C1 segment of cervical spinal cord (tissue), 14 donors: ENCODE data around the gene APEH.

Experiments
- DNase-seq, 14 donors: peaks; one replicate each; lab custom pipeline; 2025; lab: John Stamatoyannopoulos, UW

APEH gene

DNA sequence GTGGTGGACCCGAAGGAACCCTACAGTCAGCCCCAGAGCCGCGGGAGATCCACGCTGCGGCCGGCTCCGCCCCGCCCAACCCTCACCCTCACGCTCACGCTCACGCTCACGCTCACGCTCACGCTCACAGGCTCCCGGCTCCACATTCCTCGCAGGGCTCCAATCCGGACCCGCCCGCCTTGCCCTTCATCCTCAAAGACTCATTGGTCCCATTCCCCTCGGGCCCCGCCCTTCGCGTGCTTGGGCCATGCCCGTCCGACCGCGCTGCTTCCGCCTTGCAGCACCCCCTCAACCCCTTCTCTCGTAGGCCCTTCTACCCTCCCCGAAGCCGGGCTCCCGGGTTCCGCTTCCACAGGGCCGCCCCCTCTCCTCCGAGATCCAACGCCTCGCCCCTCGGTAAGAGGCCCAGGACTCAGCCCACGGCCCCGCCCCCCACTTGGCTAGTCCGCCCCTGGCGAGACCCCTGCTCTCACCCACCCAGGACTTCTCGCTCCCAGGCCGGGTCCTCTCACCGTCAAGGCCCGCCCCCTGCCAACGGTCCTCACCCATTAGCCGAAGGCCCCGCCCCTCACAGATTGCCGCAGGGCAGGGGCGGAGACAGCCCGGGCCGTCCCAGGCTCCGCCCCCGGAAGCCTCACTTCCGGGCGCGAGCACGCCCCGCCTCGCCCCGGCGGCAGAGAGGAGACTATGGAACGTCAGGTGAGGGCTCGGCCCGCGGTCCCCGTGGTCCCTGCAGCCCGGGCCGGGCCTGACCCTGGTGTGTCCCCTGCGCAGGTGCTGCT, at the start of gene APEH:
Gene APEH, plus strand, starts transcription at position 637 of the 782 bp plus-strand sequence. Its CDS starts 51 bp downstream, at position 688.
- DNase-seq = no peak

DNA sequence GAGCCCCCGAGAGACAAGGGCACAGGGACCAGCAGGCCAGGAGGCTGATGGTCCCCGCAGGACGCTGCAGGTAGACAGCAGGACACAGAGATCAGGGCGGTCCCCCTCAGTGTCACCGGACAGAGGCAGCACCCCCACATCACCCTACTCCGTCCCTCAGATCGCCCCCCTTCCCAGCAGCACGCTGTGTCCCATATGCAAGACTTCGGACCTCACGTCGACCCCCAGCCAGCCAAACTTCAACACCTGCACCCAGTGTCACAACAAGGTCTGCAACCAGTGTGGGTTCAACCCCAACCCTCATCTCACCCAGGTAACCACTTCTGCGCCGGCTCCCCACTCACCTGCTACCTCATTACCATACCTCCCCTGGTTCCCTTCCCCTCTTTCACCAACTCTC, 49.1 kb upstream of the APEH start:
- no peak for DNase-seq

DNA sequence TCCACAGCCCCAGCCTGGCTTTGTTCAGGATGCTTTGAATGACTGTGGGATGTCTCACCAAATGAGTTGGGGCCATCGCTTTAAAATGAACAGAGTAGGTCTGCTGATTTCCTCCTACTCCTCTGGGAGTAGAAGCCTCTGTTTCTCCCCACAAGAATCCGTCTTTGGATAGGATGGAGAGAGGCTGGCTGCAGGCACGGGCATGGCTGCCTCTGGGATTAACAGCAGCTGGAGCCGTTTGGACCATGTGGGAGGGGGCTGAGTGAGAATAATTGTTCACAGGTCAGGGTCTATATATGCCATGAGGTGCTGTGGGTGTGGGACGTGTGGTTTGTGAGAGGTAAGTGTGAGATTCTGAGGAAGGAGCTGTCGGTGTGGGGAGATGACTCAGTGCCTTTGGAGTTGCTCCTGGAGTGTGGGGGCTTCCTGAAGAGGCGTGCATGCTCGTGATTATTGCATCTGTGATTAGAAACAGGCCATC, 48.0 kb upstream of the APEH start:
- no peak for DNase-seq

DNA sequence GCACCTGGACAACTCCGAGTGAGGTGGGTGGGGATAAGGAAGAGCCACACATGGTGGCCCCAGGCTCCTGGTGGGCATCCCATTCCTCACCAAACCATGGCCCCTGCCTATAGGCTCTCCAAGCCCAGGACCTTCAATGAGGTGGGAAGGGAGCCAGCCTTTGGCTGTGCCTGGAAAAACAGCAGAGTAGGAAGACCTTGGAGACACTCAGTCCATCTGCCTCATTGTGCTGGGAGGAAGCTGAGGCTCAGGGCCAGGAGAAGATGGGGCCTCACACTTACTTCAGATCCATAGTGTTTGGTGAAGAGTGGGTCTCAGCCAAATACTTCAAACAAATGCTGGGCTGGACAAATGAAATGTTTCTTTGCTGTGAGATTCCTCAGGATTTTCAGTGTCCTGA, 47.4 kb upstream of the APEH start:
- peak in 1 of 14 donors; percentile 77 for DNase-seq

DNA sequence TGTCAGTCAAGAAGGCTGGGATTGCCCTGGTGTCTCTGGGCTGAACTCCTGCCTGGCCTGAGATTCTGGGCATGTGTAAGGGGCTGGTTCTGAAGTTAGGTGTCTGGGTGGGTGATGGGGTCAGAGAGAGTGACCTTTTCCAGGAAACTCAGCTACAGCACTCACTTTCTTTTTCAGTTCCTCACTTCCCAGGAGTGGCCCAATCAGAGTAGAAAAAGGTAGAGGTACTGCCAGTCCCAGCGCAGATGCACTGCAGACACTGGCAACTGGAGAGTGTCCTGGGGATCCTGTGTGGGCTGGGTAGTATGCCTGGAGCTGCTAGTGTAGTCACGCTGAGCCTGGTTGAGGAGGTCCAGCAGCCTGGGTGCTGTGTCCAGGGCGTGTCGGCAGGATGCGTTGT, 46.5 kb upstream of the APEH start:
- no peak for DNase-seq

DNA sequence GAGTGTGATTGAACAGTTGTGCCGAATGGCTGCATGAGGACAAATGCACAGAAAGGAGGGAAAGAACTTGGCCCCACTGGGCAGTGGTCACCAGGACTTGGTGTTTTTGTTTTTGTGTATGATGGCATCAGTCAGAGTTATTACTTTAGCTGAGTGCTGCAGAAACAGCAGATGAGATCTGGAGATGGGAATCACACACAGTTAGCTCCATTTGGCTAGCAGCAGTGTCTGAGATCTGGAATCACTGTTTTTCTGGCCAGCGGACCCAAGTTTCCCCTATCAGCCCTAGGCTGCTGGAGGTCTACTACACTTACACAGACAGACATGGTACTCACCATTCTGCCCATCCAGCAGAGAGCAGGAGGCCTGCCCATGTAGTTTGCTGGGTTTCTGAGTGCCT, 45.9 kb upstream of the APEH start:
- peak in 1 of 14 donors; percentile 15 for DNase-seq

DNA sequence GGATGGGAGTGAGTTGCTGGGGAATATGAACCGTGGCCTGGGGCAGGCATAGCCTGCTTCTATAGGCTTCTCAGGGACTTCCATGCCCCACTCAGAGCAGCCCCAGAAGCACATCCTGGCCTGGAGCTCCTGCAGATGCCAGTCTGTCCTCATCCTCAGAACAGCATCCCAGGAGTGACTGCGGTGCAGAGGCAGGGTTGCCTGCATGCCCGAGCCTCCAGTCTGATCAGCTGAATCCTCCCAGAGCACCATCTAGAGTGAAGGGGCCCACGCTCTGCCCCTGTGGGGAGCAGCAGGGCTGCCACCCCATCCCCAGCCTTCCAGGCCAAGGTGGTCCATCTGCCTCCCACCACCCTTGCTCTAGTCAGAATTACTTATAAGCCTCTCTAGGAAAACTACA, 44.7 kb upstream of the APEH start:
- peak in 1 of 14 donors; percentile 72 for DNase-seq

DNA sequence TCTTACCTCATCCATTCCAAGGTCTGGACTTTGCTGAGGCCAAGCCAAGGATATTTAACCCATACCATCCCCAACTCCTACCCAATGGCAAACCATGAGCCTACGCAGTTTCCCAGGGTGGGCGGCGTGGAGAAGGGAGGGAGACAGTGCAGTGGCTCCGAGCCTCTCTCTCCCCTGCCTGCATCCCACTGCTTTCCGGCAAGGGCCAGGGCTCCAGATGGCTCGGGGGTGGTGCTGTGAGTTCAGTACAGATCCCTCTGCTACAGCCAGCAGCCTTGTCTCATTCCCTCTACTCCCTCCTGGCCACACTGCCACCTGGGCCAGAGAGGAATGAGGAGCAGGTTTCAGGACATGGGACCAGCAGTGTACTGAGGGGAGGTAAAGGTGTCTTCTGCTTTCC, 44.3 kb upstream of the APEH start:
- DNase-seq = peak in 3 of 14 donors; percentile 11 to 95 (median 20)

DNA sequence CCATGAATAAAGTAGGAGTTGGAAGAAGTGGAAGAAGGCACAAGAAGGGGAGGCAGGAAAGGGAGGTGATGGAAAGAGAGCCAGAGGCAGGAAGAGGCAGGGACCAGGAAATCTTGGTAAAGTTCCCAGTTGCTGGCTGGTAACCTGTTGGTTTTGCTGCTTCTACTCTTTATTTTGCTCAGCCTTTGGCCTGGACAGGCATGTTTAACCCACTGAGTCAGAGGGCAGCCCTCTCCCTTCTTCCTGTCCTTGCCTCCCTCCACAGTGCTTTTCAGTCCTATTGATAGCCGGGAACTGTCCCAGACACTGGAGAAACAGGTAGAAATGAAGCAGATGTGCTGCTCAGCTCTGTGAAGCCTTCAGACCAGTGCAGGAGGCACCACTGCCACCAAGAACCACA, 43.4 kb upstream of the APEH start:
- no peak for DNase-seq

DNA sequence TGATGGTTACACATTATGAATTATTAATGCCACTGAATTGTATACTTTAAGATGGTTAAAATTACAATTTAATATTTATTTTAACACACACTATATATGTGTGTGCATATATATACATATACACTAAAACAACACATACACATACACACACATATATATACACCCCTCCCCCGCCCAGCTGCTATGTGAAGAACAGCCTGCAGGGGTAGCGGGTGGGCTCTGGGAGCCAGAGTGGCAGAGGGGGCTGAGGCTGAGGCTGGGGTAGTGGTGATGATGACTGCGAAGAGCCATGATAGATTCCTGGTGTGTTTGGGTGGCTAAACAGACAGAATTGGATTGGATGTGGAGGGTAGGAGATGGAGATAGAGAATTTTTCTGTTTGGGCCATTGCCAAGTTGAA, 39.4 kb upstream of the APEH start:
- no peak for DNase-seq

DNA sequence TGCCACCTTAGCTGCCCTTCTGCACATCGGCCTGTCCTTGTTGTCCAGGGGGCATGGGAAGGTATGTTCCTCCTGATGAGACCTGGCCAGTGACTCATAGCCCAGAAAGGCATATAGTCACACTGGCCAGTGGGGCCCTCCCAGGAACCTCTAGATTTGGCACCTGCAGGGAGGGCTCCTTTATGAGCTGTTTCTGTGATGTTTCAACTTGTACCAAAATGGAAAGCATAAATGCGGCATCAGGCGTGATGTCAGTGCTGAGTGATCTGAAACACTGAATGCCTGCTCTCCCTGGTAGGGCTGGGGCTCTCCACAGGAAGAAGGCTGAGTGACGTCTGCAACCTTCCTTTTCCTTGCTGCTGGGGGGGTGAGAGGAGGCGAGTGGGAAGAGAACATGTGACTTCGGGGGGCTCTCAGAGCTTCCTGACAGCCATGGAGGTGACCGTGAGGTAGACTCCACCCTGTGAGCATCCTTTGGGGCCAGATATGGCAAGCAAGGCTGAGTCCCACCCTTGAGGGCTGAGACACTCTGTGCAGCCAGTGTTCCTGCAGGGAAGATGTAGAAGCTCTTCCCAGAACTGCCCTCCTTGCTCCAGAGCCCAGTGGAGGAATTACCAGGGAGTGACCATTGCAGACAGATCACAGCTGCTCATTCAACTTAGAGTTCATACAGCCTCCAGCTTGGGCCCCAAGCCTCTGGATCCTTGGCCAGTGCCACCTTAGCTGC, 37.1 kb upstream of the APEH start:
- no peak for DNase-seq

DNA sequence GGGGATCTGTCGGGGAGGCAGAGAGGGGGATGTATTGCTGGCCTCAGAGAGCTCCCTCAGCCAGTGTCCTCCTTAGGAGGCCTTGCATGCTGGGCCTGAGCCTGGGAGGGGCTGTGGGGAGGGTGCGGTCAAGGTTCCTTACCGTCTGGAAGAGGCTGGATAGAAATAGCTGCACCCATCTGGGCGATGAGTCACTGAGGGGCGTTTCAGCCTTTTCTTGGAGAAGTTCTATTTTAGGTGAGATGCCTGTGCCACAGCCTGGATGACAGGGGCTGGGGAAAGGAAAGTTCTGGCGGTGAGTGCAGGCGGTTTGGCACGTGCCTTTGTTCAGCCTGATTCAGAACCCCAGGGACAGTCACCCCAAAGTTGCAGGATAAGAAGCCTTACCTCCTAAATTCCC, 35.7 kb upstream of the APEH start:
- no peak for DNase-seq

DNA sequence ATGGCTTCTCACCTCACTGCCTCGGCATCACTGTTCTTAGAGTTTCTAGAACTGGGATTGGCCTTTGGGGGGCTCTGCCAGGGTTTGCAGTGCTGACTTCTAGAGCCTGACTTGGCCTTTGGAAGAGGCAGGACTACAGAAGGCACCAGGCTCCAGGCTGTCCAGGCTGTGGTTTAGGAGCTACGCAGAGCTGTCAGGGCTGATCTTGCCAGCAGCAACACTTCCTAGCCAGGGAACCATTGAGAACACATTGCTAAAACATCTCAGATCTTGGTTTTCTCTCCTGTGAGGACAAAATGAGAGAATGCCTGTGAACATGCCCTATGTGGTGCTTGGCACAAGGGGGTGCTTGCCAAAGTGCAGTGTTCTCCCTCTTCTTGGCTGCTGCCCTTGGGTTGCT, 34.6 kb upstream of the APEH start:
- DNase-seq = peak in 1 of 14 donors; percentile 57

DNA sequence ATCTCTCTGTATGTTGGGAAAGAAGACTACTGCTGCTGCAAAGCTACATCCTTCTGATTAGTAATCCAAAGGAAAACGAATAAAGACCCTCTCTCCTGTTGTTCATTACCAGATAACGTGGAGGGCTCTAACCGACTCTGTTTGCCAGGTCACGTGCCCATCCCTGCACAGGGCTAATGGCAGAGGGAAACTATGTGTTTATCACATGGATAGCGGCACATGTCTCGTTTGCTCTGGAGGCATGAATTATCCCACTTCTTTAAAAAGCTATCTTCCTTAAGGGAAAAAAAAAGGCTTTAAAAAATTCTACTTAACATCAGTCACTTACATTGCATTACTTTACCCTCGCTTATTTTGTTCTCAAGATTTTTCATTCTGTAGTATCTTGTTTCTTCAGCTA, 32.9 kb upstream of the APEH start:
- peak in 1 of 14 donors; percentile 44 for DNase-seq

DNA sequence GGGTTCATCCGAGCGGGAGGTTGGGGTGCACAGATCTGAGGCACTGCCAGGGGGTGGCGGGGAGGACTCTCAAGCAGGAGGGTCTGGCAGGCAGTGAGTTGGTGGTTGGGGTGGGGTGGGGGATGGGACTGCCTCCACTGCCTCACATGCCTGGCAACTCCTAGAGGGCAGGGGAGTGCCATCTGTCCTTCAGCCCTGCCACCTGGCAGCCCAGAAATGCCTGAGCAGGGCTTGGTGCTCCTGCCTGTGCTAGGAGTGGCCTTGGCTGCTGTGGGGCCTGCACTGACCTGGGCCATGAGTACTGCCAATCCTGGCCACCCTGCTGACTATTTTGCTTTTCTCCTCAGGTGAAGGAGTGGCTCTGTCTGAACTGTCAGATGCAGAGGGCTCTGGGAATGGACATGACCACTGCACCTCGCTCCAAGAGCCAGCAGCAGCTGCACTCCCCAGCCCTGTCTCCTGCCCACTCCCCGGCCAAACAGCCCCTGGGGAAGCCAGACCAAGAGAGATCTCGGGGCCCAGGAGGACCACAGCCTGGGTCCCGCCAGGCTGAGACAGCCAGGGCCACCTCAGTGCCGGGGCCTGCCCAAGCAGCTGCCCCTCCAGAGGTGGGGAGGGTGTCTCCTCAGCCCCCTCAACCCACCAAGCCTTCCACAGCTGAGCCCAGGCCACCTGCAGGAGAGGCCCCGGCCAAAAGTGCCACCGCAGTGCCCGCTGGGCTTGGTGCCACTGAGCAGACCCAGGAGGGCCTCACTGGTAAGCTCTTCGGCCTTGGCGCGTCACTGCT, 32.0 kb upstream of the APEH start:
- peak in 3 of 14 donors; percentile 10 to 95 (median 46) for DNase-seq

DNA sequence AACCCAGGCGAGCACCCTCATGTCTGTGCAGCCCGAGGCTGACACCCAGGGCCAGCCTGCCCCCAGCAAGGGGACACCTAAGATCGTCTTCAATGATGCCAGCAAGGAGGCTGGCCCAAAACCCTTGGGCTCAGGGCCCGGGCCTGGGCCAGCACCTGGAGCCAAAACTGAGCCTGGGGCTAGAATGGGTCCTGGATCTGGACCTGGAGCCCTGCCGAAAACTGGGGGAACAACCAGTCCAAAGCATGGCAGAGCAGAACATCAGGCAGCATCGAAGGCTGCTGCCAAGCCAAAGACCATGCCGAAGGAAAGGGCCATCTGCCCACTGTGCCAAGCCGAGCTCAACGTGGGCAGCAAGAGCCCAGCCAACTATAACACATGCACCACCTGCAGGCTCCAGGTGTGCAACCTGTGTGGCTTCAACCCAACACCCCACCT, 31.4 kb upstream of the APEH start:
- DNase-seq = peak in 1 of 14 donors; percentile 42

DNA sequence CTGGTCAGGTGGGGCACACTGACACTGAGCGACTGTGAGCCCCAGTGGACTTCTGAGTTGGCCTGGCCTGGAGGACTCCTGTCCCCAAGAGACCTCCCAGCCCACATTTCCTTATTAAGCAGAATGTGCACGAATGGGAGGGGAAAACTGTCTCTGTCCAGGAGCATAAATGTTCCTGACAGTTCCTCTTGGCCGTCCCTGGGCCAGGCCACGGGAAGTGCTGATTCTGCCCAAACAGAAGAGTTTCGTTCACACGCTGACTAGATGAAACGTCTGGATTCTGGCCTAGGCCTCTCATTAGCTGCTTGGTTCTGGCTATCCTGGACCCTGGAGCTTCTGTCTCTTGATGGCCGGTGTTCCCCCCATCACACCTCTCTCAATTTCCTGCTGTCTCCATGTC, 29.5 kb upstream of the APEH start:
- DNase-seq = no peak

DNA sequence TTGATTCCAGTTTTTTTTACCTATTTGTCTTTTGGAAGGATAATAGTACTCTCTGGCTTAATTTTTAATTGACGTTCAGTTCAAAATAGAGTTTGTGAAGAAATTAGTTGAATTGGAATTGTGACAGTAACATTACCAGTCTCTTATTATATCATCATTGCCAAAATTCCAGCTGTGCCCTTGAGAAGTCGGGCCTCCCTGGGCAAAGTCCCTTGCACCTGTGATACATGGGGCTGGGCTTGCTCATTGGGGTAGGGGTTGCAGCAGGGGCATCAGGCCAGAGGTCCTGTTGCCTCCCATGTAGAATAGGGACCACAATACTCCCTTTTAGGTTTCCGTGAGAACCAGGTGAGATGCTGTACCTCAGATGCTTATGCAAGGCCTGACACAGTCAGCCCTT, 27.9 kb upstream of the APEH start:
- DNase-seq = no peak

DNA sequence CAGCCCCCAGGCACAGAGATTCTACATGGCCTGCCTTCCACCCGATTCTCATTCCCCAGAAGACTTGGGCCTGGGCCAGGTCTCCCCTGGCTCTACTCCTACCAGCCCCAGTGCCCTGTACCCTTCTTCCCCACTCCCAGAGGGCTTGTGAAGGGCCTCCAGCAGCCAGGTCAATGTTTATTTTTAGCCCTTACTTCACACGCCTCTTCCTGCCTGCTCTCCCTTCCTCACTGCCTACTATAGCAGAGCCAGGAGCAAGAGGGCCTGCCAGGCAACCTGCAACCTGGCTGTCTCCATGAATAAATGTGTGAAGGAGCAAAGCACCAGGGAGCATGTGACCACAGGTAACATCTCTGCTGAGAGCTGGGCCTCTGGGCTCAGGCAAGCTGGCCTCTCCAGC, 26.4 kb upstream of the APEH start:
- DNase-seq = peak in 2 of 14 donors; percentile 4 to 81

DNA sequence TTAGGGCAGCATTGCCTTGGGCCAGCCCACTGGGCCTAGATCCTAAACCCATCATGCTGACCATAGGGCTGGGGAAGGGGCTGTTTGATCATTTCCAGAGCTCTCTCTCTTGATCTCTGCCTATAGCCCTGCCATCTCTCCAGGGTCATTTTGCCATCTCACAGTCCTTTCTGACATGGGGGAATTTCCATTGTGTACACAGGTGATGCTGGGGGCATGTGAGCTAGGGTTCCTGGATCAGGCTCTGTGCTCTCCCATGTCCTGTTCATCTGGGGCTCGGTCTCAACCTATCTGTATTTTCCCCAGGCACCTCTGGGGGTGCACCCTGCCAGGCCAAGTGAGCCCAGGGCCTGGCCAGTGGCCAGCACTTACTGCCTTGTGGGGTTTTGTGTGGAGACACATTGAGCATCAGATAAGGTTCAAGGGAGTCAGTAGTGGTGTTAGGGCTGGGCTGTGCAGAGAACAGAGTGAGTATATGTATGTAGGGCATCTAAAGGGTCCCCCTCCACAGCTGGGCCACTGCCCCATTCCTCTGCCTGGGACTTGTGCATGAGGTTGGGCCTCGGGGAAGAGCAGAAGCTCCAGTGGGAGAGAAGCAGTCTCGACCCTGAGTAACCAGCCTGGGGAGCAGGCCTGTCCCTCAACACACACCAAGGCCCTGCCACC, 25.7 kb upstream of the APEH start:
- no peak for DNase-seq

DNA sequence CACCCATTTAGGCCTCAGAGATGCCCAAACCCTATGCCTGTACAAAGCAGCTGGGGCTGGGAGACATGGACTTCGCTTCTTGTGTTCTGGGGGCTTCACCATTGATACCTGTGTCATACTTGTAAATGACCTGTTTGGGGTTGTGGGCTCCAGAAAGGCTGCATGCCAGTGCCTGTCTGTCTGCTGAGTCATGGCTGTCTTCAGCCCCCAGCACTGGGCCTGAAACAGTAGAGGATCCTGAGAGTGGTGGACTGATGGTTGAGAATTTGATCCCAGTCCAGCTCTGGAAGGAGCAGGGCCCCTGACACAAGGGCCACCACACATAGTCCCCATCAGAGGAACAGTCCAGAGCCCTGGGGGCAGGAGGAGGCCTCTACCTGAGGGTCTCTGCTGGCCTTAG, 24.6 kb upstream of the APEH start:
- no peak for DNase-seq

DNA sequence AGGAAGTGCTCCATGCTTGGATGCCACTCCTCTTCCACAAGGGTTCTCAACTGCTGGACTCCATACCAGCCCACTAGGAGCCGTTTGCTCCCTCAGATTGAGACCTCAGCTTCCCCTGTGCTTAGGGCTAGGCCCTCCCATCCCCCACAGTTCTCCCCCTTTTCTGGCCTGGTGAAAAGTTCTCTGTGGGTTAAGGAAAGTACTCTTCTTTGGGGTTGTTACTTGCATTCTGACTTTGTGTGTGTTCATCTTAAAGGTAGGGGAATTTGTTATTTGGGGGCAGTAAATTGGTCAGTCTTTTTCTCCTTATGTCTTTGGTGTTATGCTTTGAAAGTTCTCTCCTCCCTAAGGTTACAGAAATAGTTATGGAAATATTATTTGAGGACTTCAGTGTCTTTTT, 24.0 kb upstream of the APEH start:
- no peak for DNase-seq
